DOHH2 (cell line): ENCODE data around the gene PKHD1.

Experiments
- EZH2phosphoT487 ChIP-seq: fragments of 200-600 bp; sonication (generic); IDR thresholded peaks from 2 replicates; pipeline ENCODE4 v1.6.1; 2017; ENCODE audit warnings: borderline replicate concordance, mild to moderate bottlenecking, antibody characterized with exemption, low read length, moderate library complexity, mixed read lengths
- TF ChIP-seq, protein P1 (sequence below): fragments of 200-600 bp; sonication (generic); IDR thresholded peaks from one replicate; pipeline ENCODE4 v1.5.1; 2014; ENCODE audit warnings: antibody characterized with exemption, mild to moderate bottlenecking, low read depth, low read length; ENCODE audit not compliant: poor library complexity, severe bottlenecking

DNA sequence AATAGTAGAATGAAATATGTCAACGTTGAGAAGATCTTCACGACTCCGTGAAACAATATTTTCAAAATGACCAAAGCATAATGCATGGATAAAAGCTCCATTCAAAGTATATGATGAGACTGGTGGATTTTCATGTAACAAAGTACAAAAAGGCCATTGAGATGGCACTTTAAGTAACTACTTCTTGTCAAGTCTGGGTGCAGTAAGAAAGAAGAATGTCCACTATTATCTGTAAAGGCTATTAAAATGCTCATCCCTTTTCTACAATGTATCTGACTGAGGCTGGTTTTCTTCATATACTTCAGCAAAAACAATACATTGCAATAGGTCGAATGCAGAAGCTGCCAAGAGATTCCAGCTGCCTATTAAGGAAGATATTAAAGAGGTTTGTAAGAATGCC is 457.4 kb downstream of the PKHD1 start:
- TF ChIP-seq, protein P1, sequence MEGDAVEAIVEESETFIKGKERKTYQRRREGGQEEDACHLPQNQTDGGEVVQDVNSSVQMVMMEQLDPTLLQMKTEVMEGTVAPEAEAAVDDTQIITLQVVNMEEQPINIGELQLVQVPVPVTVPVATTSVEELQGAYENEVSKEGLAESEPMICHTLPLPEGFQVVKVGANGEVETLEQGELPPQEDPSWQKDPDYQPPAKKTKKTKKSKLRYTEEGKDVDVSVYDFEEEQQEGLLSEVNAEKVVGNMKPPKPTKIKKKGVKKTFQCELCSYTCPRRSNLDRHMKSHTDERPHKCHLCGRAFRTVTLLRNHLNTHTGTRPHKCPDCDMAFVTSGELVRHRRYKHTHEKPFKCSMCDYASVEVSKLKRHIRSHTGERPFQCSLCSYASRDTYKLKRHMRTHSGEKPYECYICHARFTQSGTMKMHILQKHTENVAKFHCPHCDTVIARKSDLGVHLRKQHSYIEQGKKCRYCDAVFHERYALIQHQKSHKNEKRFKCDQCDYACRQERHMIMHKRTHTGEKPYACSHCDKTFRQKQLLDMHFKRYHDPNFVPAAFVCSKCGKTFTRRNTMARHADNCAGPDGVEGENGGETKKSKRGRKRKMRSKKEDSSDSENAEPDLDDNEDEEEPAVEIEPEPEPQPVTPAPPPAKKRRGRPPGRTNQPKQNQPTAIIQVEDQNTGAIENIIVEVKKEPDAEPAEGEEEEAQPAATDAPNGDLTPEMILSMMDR, result no peak
- TF ChIP-seq EZH2phosphoT487, result no peak
